ENCODE measurements around the gene WNT2B.

Gene WNT2B

GRCh38 chr1:112462953-112463279 lies 45.8 kb upstream of the WNT2B start:
- H3K4me3 ChIP-seq (replicated peaks; ENCODE audit: insufficient read depth, low read length), result no peak overlapping the region
- TF ChIP-seq REST (IDR thresholded peaks at IDR 0.05; ENCODE audit: insufficient replicate concordance, low read depth), result no peak
- TF ChIP-seq CTCF (IDR thresholded peaks at IDR 0.05; ENCODE audit: insufficient read depth, low read length), result no peak
- no peak for TF ChIP-seq GABPA (IDR thresholded peaks at IDR 0.05; ENCODE audit: low read depth)
- no peak for TF ChIP-seq SPI1 (IDR thresholded peaks at IDR 0.05; ENCODE audit: borderline replicate concordance, low read depth)
- TF ChIP-seq POLR2AphosphoS5 (IDR thresholded peaks at IDR 0.05; ENCODE audit: low read depth), result no peak
- H3K27me3 ChIP-seq (ENCODE audit: insufficient read depth, poor library complexity, severe bottlenecking), result peaks cover 7% of the 10 kb centered on the region
- H3K27ac ChIP-seq (replicated peaks), result no peak overlapping the region
- DNase-seq (ENCODE audit: low read depth in 1 of 2, low spot score in 1 of 2), result no peak

- TF ChIP-seq POLR2AphosphoS5 (IDR thresholded peaks at IDR 0.05; ENCODE audit: low read depth) (no peak), CTCF (IDR thresholded peaks at IDR 0.05; ENCODE audit: insufficient read depth, low read length) (no peak), GABPA (IDR thresholded peaks at IDR 0.05; ENCODE audit: low read depth) (no peak), SPI1 (IDR thresholded peaks at IDR 0.05; ENCODE audit: borderline replicate concordance, low read depth) (no peak), REST (IDR thresholded peaks at IDR 0.05; ENCODE audit: insufficient replicate concordance, low read depth) (no peak)
- H3K4me3 ChIP-seq (replicated peaks; ENCODE audit: insufficient read depth, low read length), result no peak overlapping the region
- H3K27ac ChIP-seq (replicated peaks), result no peak overlapping the region
- peaks cover 6% of the 10 kb centered on the region for H3K27me3 ChIP-seq (ENCODE audit: insufficient read depth, poor library complexity, severe bottlenecking)
- no peak for DNase-seq (ENCODE audit: low read depth in 1 of 2, low spot score in 1 of 2)
These were observed 44.3 kb upstream of the WNT2B start for GRCh38 chr1:112464501-112464900.

GRCh38 chr1:112465122-112465521 lies 43.6 kb upstream of the WNT2B start:
- Histone ChIP-seq H3K27me3 (ENCODE audit: insufficient read depth, poor library complexity, severe bottlenecking) (peaks cover 6% of the 10 kb centered on the region), H3K4me3 (replicated peaks; ENCODE audit: insufficient read depth, low read length) (no peak overlapping the region), H3K27ac (replicated peaks) (no peak overlapping the region)
- DNase-seq (ENCODE audit: low read depth in 1 of 2, low spot score in 1 of 2), result no peak
- no peak for TF ChIP-seq CTCF (IDR thresholded peaks at IDR 0.05; ENCODE audit: insufficient read depth, low read length)
- TF ChIP-seq GABPA (IDR thresholded peaks at IDR 0.05; ENCODE audit: low read depth), result no peak
- TF ChIP-seq SPI1 (IDR thresholded peaks at IDR 0.05; ENCODE audit: borderline replicate concordance, low read depth), result no peak
- TF ChIP-seq REST (IDR thresholded peaks at IDR 0.05; ENCODE audit: insufficient replicate concordance, low read depth), result no peak
- TF ChIP-seq POLR2AphosphoS5 (IDR thresholded peaks at IDR 0.05; ENCODE audit: low read depth), result no peak
